Natural killer cell treated with Interleukin-12 subunit alpha and Interleukin-12 subunit beta and Interleukin-15 and Interleukin-18, amount 100 ng/mL, for 72 hours (primary cell): ENCODE results near the gene TOMM7. TPM values are rescaled to one million over a fixed set of nuclear protein-coding genes. Genes with fewer than 3 reads are reported as not detected.
"Not testable (repeated sequence)": the region's sequence is repeated elsewhere in the genome, so short reads cannot be mapped to it uniquely, and the experiment has no call there.

Experiments used
- ATAC-seq, 2 donors: fragments of 150-1000 bp; cut with Tn5 transposase in 1 of 2; sonication (Bioruptor Pico), chemical (Tn5 transposase) in 1 of 2; 2 replicates each; pipeline ENCODE4 v1.10.0; 2021
- DNase-seq: peaks from one replicate; pipeline ENCODE4 v3.0.0; 2022; ENCODE audit warnings: low spot score
- H3K27ac Mint-ChIP-seq, 2 donors: 1 replicate in 1 of 2; 2 replicates in 1 of 2; pipeline ENCODE4 v1.8.0; 2022; ENCODE audit warnings: mixed read lengths in 2 of 2, mild to moderate bottlenecking in 1 of 2, moderate library complexity in 1 of 2
- H3K27me3 Mint-ChIP-seq, 2 donors: 1 replicate in 1 of 2; 2 replicates in 1 of 2; pipeline ENCODE4 v1.8.0; 2022; ENCODE audit warnings: mixed read lengths in 2 of 2
- H3K36me3 Mint-ChIP-seq: one replicate; pipeline ENCODE4 v1.8.0; 2022; ENCODE audit warnings: mixed read lengths
- H3K4me1 Mint-ChIP-seq, 2 donors: 1 replicate in 1 of 2; 2 replicates in 1 of 2; pipeline ENCODE4 v1.8.0; 2022; ENCODE audit warnings: low read depth in 2 of 2, mixed read lengths in 2 of 2, mild to moderate bottlenecking in 1 of 2
- H3K4me3 Mint-ChIP-seq: one replicate; pipeline ENCODE4 v1.8.0; 2022; ENCODE audit warnings: mixed read lengths
- H3K9me3 Mint-ChIP-seq: 2 replicates; pipeline ENCODE4 v1.8.0; 2022; ENCODE audit warnings: mixed read lengths
- total RNA-seq, 2 donors: library from RNA; stranded (reverse); gene quantifications; one replicate each; pipeline ENCODE4 v1.2.3, GENCODE V29; 2022

The TOMM7 gene
- total RNA-seq, 2 donors from 2014 or later = 136 to 203 TPM

DNA sequence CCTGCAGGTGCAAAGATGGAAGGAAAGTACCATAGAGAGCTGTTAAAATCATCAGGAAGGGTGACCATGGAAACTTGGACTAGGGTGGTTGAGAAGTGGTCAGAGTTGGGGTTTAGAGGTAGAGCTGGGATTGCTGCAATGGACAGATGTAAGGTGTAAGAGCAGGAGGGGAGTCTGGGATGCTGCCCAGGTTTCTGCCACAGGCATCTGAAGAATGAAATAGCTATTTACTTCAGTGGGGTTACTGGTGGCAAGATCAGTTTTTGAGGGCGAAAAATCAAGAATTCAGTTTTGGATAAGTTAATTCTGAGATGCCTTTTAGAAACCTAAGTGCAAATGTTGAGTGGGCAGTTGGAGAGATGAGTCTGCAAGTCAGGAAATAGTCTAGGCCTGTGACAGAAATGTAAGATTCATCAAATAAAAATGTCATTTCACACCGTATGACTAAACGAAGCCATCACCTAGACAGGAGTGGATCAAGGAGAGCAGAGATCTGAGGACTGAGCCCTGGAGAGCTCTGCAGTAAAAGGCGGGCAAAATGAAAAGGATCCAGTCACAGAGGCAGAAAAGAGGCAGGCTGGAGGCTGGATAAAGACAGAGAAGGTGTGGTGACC, 22.7 kb upstream of the TOMM7 start:
- Mint-ChIP-seq H3K27ac (no peak overlapping the region), H3K9me3 (no peaks in the 10 kb centered on the region), H3K4me3 (no peak overlapping the region), H3K36me3 (no peaks in the 10 kb centered on the region), H3K27me3 (peaks cover 4 to 6% of the 10 kb centered on the region in 2 donors), H3K4me1 (no peaks in the 10 kb centered on the region)
- ATAC-seq = no peak
- no peak for DNase-seq

GRCh38 chr7:22843681-22844309, 21.1 kb upstream of the TOMM7 start:
- Mint-ChIP-seq H3K4me1 (no peaks in the 10 kb centered on the region), H3K9me3 (no peaks in the 10 kb centered on the region), H3K27ac (no peak overlapping the region), H3K36me3 (no peaks in the 10 kb centered on the region), H3K27me3 (peaks cover 4 to 10% of the 10 kb centered on the region in 2 donors), H3K4me3 (no peak overlapping the region)
- DNase-seq (no peak), ATAC-seq (peak in 1 of 2 donors; percentile 49)

DNA sequence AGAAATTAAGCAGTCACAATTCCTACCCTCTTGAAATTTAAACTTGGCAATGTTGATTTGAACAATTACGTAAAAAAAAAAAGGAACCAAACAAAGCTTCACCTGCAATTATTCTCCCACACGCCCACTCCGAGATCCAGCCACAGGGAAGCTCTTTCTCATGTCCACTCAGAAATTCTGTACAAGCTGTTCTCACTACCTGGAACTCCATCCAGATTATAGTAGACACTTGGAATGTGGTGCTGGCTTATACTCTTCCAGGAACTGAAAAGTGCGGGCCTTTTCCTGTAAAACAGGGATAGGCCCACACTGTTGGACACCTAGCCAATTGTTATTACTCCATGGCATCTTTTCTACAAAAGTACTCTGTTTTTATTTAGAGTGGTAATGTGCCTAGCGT, 20.3 kb upstream of the TOMM7 start:
- Mint-ChIP-seq H3K27ac (no peak overlapping the region), H3K36me3 (no peaks in the 10 kb centered on the region), H3K27me3 (peaks cover 5 to 14% of the 10 kb centered on the region in 2 donors), H3K4me3 (no peak overlapping the region), H3K9me3 (no peaks in the 10 kb centered on the region), H3K4me1 (no peaks in the 10 kb centered on the region)
- ATAC-seq (no peak), DNase-seq (no peak)

DNA sequence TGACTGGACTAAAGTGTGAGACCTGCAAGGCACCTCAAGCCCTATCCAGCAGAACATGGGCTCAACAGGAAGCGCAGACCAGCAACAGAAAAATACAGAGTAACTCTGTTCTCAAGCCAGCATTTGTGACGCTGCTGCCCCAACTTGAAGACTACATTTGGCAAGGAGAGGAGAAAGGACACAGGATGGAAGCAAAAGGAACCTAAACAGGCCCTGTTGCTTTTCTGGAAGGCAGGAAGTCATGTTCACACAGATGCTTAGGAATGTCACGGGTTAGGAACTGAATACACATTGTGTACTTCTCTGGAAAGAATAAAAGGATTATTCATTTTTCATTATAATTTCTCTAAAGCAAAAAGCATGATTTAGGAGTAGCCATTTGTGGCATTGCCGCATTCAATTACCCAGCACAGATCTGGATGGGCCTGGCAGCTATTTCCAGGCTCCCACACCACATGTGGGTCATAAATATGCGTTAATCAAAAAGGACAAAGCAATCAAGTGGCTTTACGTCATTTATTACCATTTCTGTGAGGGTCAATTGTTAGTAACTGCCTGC, 19.8 kb upstream of the TOMM7 start:
- Mint-ChIP-seq H3K4me1 (no peaks in the 10 kb centered on the region), H3K4me3 (no peak overlapping the region)

GRCh38 chr7:22841954-22842353, 19.3 kb upstream of the TOMM7 start:
- no peak for DNase-seq
- Mint-ChIP-seq H3K27ac (no peak overlapping the region), H3K27me3 (peaks cover 9 to 17% of the 10 kb centered on the region in 2 donors), H3K4me3 (no peak overlapping the region), H3K4me1 (no peaks in the 10 kb centered on the region), H3K36me3 (no peaks in the 10 kb centered on the region), H3K9me3 (no peaks in the 10 kb centered on the region)
- no peak for ATAC-seq

More for the DNA sequence above, 19.8 kb upstream of the TOMM7 start:
- peaks cover 7 to 17% of the 10 kb centered on the region in 2 donors for H3K27me3 Mint-ChIP-seq
- ATAC-seq (no peak), DNase-seq (no peak)
- H3K36me3 Mint-ChIP-seq = no peaks in the 10 kb centered on the region
- H3K9me3 Mint-ChIP-seq = no peaks in the 10 kb centered on the region
- no peak overlapping the region for H3K27ac Mint-ChIP-seq

DNA sequence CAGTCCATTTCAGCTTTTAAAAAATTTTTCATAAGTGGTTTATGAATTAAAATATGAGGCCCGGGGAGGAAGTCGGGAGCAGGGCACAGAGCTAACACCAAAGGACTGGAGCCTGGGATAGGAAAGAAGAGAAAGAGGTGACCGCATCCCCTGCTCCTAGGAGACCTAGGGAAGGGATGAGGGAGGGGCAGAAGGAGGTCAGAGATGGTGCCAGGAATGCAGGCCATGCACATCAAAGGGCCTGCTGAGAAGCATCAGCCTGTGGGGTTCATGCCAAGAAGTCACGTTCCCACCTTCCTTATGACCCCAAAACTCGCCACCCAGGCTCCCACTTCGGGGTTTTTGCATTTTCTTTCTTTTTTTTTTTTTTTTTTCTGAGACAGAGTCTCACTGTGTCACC, 14.7 kb upstream of the TOMM7 start:
- Mint-ChIP-seq H3K27me3 (peaks cover 12 to 17% of the 10 kb centered on the region in 2 donors), H3K9me3 (no peaks in the 10 kb centered on the region), H3K4me3 (no peak overlapping the region), H3K4me1 (no peaks in the 10 kb centered on the region), H3K36me3 (no peaks in the 10 kb centered on the region), H3K27ac (no peak overlapping the region)
- no peak for DNase-seq
- ATAC-seq = no peak

DNA sequence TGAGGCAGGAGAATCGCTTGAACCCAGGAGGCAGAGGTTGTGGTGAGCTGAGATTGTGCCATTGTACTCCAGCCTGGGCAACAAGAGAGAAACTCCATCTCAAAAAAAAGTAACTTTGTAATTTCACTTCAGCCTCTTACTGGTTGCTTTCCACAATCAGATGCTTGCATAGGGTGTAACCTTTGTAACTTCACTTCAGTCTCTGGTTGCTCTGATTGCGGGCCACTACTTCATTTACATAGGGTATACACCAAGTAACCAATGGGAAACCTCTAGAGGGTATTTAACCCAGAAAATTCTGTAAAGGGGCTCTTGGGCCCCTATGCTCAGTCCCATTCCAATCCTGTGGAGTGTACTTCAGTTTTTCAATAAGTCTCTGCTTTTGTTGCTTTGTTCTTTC, 13.9 kb upstream of the TOMM7 start:
- H3K4me3 Mint-ChIP-seq, H3K9me3 Mint-ChIP-seq, H3K27ac Mint-ChIP-seq, DNase-seq, ATAC-seq, H3K4me1 Mint-ChIP-seq, H3K36me3 Mint-ChIP-seq: not testable (repeated sequence)
- H3K27me3 Mint-ChIP-seq = peaks cover 12 to 16% of the 10 kb centered on the region in 2 donors

- Mint-ChIP-seq H3K36me3 (no peaks in the 10 kb centered on the region), H3K4me1 (peaks cover 0 to 7% of the 10 kb centered on the region in 2 donors), H3K9me3 (no peaks in the 10 kb centered on the region), H3K27me3 (peaks cover 7 to 8% of the 10 kb centered on the region in 2 donors), H3K4me3 (no peak overlapping the region), H3K27ac (no peak overlapping the region)
- no peak for ATAC-seq
- DNase-seq = no peak
Measured at GRCh38 chr7:22833957-22834356, 11.3 kb upstream of the TOMM7 start.

- no peak for ATAC-seq
- peaks cover 0 to 7% of the 10 kb centered on the region in 2 donors for H3K4me1 Mint-ChIP-seq
- H3K9me3 Mint-ChIP-seq = no peaks in the 10 kb centered on the region
- H3K4me3 Mint-ChIP-seq = no peak overlapping the region
- no peak overlapping the region for H3K27ac Mint-ChIP-seq
- H3K27me3 Mint-ChIP-seq = peaks cover 6 to 8% of the 10 kb centered on the region in 2 donors
- no peaks in the 10 kb centered on the region for H3K36me3 Mint-ChIP-seq
- DNase-seq = no peak
Measured at GRCh38 chr7:22833113-22833855, 10.6 kb upstream of the TOMM7 start.

- Mint-ChIP-seq H3K4me1 (peaks cover 0 to 7% of the 10 kb centered on the region in 2 donors), H3K9me3 (no peaks in the 10 kb centered on the region), H3K36me3 (no peaks in the 10 kb centered on the region), H3K4me3 (no peak overlapping the region), H3K27me3 (peaks cover 0 to 5% of the 10 kb centered on the region in 2 donors), H3K27ac (no peak overlapping the region)
- DNase-seq (no peak), ATAC-seq (no peak)
Measured at GRCh38 chr7:22832401-22832800, 9.8 kb upstream of the TOMM7 start.

DNA sequence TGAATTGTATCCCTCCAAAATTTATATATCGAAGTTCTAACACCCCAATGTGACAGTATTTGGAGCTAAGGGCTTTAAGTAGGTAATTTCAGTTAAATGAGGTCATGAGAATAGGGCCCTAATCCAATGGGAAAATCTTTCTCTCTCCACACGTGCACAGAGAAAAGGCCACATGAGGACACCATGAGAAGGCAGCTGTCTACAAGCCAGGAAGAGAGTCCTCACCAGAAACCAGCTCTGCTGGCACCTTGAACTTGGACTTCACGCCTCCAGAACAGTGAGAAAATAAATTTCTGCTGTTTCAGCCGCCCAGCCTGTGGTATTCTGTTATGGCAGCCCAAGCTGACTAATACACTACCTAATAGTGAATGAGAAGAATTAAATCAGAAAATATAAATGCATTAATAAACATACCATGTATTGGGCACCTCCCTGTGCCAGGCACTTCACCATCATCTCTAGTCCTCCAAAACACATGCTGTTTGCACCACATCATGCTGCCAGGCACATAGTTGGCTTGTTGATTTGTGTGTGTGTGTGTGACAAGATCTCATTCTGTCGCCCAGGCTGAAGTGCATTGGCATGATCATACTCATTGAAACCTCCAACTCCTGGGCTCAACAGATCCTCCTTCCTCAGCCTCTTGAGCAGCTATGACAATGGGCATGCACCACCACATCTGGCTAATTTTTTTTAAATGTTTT, 9.1 kb upstream of the TOMM7 start:
- peak in 1 of 2 donors; percentile 28 for ATAC-seq
- H3K9me3 Mint-ChIP-seq = no peaks in the 10 kb centered on the region
- H3K36me3 Mint-ChIP-seq = no peaks in the 10 kb centered on the region

DNA sequence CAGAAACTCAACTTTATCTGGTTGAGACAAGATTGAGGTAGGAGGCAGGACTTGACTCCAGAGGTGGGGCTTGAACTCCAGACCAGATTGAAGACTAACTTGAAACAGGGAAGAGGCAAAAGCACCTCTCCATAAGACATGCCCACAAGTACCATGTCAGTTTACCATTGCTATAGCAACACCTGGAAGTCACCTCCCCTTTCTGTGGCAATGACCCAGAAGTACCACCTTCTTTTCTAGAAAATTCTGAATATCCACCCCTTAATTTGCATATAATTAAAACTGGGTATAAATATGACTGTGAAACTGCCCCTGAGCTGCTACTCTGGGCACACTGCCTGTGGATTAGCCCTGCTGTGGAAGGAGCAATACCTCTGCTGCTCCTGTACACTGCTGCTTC, 4.9 kb upstream of the TOMM7 start:
- H3K36me3 Mint-ChIP-seq = no peaks in the 10 kb centered on the region
- H3K9me3 Mint-ChIP-seq = no peaks in the 10 kb centered on the region
- H3K27ac Mint-ChIP-seq = no peak overlapping the region
- no peak for ATAC-seq
- peaks cover 8 to 10% of the 10 kb centered on the region in 2 donors for H3K4me1 Mint-ChIP-seq
- H3K4me3 Mint-ChIP-seq = no peak overlapping the region
- H3K27me3 Mint-ChIP-seq = peaks cover 12 to 17% of the 10 kb centered on the region in 2 donors
- DNase-seq = no peak

More for the DNA sequence above, 9.1 kb upstream of the TOMM7 start:
- peaks cover 0 to 5% of the 10 kb centered on the region in 2 donors for H3K27me3 Mint-ChIP-seq
- DNase-seq = no peak
- H3K27ac Mint-ChIP-seq = no peak overlapping the region
- no peak overlapping the region for H3K4me3 Mint-ChIP-seq
- peaks cover 0 to 7% of the 10 kb centered on the region in 2 donors for H3K4me1 Mint-ChIP-seq

- DNase-seq (no peak), ATAC-seq (no peak)
- Mint-ChIP-seq H3K27ac (no peak overlapping the region), H3K27me3 (peaks cover 12 to 17% of the 10 kb centered on the region in 2 donors), H3K4me3 (no peak overlapping the region), H3K4me1 (peaks cover 15 to 16% of the 10 kb centered on the region in 2 donors), H3K36me3 (no peaks in the 10 kb centered on the region), H3K9me3 (no peaks in the 10 kb centered on the region)
Measured at GRCh38 chr7:22826593-22826992, 3.9 kb upstream of the TOMM7 start.
